ENCODE measurements around the gene BCAS3. TPM values are rescaled to one million over a fixed set of nuclear protein-coding genes. Genes with fewer than 3 reads are reported as not detected.

BCAS3 gene
- total RNA-seq, 2 donors from 2014 or later: 28.0 to 37.7 TPM

DNA sequence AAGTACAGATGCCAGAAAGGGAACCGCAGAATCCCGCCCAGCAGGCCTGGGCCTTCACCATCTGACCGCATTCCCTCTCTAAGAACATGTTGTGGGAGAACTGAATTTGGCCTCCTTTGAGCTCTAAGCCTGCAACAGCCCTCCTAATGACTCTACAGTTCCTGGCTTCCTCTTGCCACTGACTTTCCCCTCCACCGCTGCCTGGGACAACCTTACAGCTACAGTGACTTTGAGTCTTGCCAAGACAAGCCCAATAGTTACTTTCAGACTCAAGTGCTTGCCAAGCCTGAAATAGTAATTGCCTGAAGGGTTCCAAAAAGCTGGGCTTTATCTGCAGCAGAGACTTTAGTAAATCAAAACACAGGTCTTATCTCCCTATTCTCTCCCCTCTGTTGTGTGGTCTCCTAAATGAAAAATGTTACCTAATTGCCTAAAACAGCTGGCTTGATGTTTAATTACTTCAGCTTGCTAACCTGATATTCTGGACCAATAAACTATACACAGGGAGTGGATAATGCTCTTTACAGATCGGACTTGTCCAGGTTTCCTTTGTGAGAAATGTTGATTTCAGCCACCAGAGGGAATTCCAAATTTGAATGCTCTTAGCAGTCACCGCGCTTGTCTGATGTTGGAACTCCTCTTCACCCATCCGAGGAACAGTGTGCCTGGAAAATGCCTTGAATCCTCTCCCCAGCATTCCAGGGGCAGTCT lies 636.9 kb downstream of the BCAS3 start:
- peak; percentile 52 for DNase-seq
- Mint-ChIP-seq H3K27ac (no peak overlapping the region), H3K9me3 (no peaks in the 10 kb centered on the region), H3K27me3 (ENCODE audit: insufficient read depth) (peaks cover 14% of the 10 kb centered on the region), H3K36me3 (ENCODE audit: low read depth) (no peaks in the 10 kb centered on the region), H3K4me3 (no peak overlapping the region), H3K4me1 (peaks cover 12% of the 10 kb centered on the region)
- Histone ChIP-seq H3K9me3 (ENCODE audit: control insufficient read depth, low read length) (no peaks in the 10 kb centered on the region), H3K9ac (ENCODE audit: extremely low read depth, low read length, poor library complexity, severe bottlenecking) (no peak overlapping the region), H3K4me3 (ENCODE audit: low read length) (no peak overlapping the region), H3K36me3 (ENCODE audit: control insufficient read depth, insufficient read depth, low read length) (no peaks in the 10 kb centered on the region), H3K27me3 (ENCODE audit: control insufficient read depth, insufficient read depth, low read length, poor library complexity, severe bottlenecking) (no peaks in the 10 kb centered on the region), H3K27ac (ENCODE audit: low read depth, low read length) (no peak overlapping the region), H3K4me1 (ENCODE audit: control insufficient read depth, insufficient read depth, low read length) (no peaks in the 10 kb centered on the region)
- WGBS, 2 experiments (ENCODE audit: insufficient coverage in 1 of 2, insufficient read length in 1 of 2): 85 to 88% methylated on average over 8 of the region's 8 CpGs
- TF ChIP-seq, protein P1, sequence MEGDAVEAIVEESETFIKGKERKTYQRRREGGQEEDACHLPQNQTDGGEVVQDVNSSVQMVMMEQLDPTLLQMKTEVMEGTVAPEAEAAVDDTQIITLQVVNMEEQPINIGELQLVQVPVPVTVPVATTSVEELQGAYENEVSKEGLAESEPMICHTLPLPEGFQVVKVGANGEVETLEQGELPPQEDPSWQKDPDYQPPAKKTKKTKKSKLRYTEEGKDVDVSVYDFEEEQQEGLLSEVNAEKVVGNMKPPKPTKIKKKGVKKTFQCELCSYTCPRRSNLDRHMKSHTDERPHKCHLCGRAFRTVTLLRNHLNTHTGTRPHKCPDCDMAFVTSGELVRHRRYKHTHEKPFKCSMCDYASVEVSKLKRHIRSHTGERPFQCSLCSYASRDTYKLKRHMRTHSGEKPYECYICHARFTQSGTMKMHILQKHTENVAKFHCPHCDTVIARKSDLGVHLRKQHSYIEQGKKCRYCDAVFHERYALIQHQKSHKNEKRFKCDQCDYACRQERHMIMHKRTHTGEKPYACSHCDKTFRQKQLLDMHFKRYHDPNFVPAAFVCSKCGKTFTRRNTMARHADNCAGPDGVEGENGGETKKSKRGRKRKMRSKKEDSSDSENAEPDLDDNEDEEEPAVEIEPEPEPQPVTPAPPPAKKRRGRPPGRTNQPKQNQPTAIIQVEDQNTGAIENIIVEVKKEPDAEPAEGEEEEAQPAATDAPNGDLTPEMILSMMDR (conservative IDR thresholded peaks at IDR 0.05): peak; percentile 28

DNA sequence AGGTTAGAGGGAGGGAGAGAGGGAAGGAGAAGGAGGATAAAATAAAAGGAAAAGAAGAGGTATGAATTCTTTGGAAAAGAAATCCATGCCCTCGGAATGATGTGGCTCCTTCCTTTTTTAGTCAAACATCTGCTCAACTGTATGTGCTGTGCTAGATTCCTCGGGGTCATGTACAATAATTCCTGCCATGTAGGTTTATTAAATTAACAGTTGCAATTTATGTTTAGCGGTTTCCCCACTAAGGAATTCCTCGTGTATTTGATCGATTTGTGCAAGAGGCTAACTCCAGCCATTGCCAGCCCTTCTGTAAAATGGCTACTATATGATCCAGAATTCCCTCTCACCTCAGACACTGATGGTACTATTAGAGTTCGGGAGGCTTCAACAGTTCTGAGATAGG lies 639.0 kb downstream of the BCAS3 start:
- no peak overlapping the region for H3K27ac Mint-ChIP-seq
- peaks cover 10% of the 10 kb centered on the region for H3K4me1 Mint-ChIP-seq
- Histone ChIP-seq H3K4me3 (ENCODE audit: low read length) (no peak overlapping the region), H3K9me3 (ENCODE audit: control insufficient read depth, low read length) (no peaks in the 10 kb centered on the region), H3K27me3 (ENCODE audit: control insufficient read depth, insufficient read depth, low read length, poor library complexity, severe bottlenecking) (no peaks in the 10 kb centered on the region), H3K9ac (ENCODE audit: extremely low read depth, low read length, poor library complexity, severe bottlenecking) (no peak overlapping the region), H3K27ac (ENCODE audit: low read depth, low read length) (no peak overlapping the region), H3K4me1 (ENCODE audit: control insufficient read depth, insufficient read depth, low read length) (no peaks in the 10 kb centered on the region), H3K36me3 (ENCODE audit: control insufficient read depth, insufficient read depth, low read length) (no peaks in the 10 kb centered on the region)
- DNase-seq: no peak
- WGBS, 2 experiments (ENCODE audit: insufficient coverage in 1 of 2, insufficient read length in 1 of 2): 90 to 94% methylated on average over 4 to 6 of the region's 6 CpGs
- H3K27me3 Mint-ChIP-seq (ENCODE audit: insufficient read depth): peaks cover 15% of the 10 kb centered on the region
- TF ChIP-seq, protein P1 (conservative IDR thresholded peaks at IDR 0.05): no peak
- H3K4me3 Mint-ChIP-seq: no peak overlapping the region
- no peaks in the 10 kb centered on the region for H3K9me3 Mint-ChIP-seq
- H3K36me3 Mint-ChIP-seq (ENCODE audit: low read depth): no peaks in the 10 kb centered on the region

DNA sequence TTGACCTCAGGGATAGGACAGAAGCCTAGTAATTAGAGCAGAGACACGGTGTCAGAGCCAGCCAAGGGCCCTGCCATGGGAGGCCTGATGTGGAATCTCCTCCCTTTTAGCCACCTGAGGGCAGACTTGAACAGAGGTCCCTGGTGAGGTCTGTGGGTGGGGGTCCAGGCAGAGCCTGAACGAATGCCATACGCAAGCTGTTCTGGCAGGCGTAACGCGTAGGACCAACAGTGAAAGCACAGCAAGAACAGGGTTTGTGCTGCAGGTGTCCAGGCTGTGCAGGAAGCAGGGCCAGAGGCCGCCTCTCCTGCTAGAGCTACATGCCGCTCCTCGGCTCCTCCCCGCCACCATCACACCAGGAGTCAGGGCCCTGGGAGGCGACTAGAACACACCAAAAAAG lies 640.1 kb downstream of the BCAS3 start:
- no peaks in the 10 kb centered on the region for H3K27me3 ChIP-seq (ENCODE audit: control insufficient read depth, insufficient read depth, low read length, poor library complexity, severe bottlenecking)
- H3K9me3 ChIP-seq (ENCODE audit: control insufficient read depth, low read length): no peaks in the 10 kb centered on the region
- H3K27ac ChIP-seq (ENCODE audit: low read depth, low read length): no peak overlapping the region
- 92 to 100% methylated on average over 4 to 11 of the region's 11 CpGs for WGBS, 2 experiments (ENCODE audit: insufficient coverage in 1 of 2, insufficient read length in 1 of 2)
- Mint-ChIP-seq H3K4me1 (peaks cover 11% of the 10 kb centered on the region), H3K27me3 (ENCODE audit: insufficient read depth) (peaks cover 12% of the 10 kb centered on the region), H3K9me3 (no peaks in the 10 kb centered on the region), H3K36me3 (ENCODE audit: low read depth) (no peaks in the 10 kb centered on the region), H3K4me3 (no peak overlapping the region), H3K27ac (no peak overlapping the region)
- peak; percentile 79 for DNase-seq
- no peak overlapping the region for H3K9ac ChIP-seq (ENCODE audit: extremely low read depth, low read length, poor library complexity, severe bottlenecking)
- H3K36me3 ChIP-seq (ENCODE audit: control insufficient read depth, insufficient read depth, low read length): no peaks in the 10 kb centered on the region
- H3K4me3 ChIP-seq (ENCODE audit: low read length): no peak overlapping the region
- TF ChIP-seq, protein P1 (conservative IDR thresholded peaks at IDR 0.05): peak; percentile 54
- no peaks in the 10 kb centered on the region for H3K4me1 ChIP-seq (ENCODE audit: control insufficient read depth, insufficient read depth, low read length)
